ENCODE measurements around the gene GARIN5B. TPM values are rescaled to one million over a fixed set of nuclear protein-coding genes. Genes with fewer than 3 reads are reported as not detected.
A peak's percentile ranks its signal among the peaks of the same experiment; 100 is the strongest.

The GARIN5B gene
- polyA plus RNA-seq, 1 donor from 2014 or later, result not detected

DNA sequence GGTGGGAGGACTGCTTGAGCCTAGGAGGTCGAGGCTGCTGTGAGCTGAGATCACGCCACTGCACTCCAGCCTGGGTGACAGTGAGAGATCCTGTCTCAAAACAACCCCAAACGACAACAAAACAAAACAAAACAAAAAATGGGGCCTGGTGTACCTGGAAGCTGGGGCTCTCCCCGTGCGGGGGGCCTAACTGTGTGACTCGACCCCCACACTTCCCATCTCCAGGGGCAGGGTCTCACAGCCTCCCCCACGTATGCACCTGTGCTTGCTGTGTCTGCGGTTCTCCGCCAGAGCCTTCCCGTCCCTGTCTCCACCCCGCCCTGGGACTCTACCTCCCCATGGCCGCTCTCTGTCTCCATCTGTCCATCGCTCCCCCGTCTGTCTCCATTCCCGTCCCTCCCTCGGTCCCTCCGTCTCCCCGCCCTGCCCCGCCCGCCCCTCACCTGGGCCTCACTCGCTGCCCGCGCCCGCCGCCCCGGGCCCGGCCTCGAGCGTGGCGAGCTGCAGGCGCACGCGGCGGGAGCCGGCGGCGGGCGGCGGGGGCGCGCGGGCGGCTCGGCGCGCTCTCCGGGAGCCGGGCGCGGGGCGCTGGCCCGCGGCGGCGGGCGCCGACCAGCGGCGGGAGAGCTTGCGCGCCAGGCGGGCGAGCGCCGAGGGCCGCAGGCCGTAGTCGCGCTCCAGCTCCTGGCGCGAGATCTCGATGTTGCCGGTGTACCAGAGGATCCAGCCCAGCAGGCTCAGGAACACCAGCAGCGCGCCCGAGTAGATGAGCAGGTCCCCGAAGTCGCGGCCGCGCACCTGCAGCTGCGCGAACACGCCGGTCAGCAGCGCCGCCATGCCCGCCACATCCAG is 20.4 kb upstream of the GARIN5B start:
- Mint-ChIP-seq H3K27me3 (no peaks in the 10 kb centered on the region), H3K36me3 (peaks cover 6% of the 10 kb centered on the region), H3K9me3 (no peaks in the 10 kb centered on the region), H3K4me3 (peak overlapping the region; percentile 83 to 97 (median 90)), H3K27ac (peak overlapping the region in 2 of 3 donors; percentile 50 to 84), H3K4me1 (peaks cover 24 to 34% (median 29%) of the 10 kb centered on the region in 3 donors)

- peaks cover 24 to 26% (median 26%) of the 10 kb centered on the region in 3 donors for H3K4me1 Mint-ChIP-seq
- no peaks in the 10 kb centered on the region for H3K27me3 Mint-ChIP-seq
- H3K36me3 Mint-ChIP-seq, result peaks cover 6% of the 10 kb centered on the region
- no peaks in the 10 kb centered on the region for H3K9me3 Mint-ChIP-seq
- H3K4me3 Mint-ChIP-seq, result peak overlapping the region; percentile 79 to 97 (median 88)
- H3K27ac Mint-ChIP-seq, result peak overlapping the region in 1 of 3 donors; percentile 50
Measured at GRCh38 chr19:55382522-55383054, 19.5 kb upstream of the GARIN5B start.

GRCh38 chr19:55382013-55382412 is 19.0 kb upstream of the GARIN5B start:
- H3K4me1 Mint-ChIP-seq, result peaks cover 20 to 24% (median 20%) of the 10 kb centered on the region in 3 donors
- no peaks in the 10 kb centered on the region for H3K27me3 Mint-ChIP-seq
- H3K4me3 Mint-ChIP-seq, result peak overlapping the region in 2 of 4 donors; percentile 79 to 97
- H3K27ac Mint-ChIP-seq, result peak overlapping the region in 1 of 3 donors; percentile 50
- no peaks in the 10 kb centered on the region for H3K9me3 Mint-ChIP-seq
- peaks cover 6% of the 10 kb centered on the region for H3K36me3 Mint-ChIP-seq

DNA sequence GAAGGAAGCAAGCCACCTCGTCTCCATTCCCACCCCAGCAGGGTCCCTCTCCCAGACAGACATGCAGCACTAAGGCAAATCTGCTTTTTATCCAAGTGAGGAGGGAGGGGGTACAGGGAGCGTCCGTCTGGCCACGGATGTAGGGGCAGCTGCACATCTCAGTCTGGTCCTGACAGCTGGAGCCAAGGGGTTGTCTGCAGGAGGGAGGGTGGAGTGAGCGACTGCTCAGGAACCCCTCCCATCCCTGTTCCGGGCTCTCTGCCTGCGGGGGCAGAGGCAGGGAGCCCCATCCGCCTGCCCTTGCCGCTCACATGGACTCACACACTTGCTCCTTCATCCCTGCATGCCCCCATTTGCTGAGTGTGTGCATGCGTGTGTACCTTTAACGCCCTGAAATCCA is 16.1 kb upstream of the GARIN5B start:
- H3K9me3 Mint-ChIP-seq, result no peaks in the 10 kb centered on the region
- no peak overlapping the region for H3K27ac Mint-ChIP-seq

GRCh38 chr19:55377356-55378131 is 14.5 kb upstream of the GARIN5B start:
- peaks cover 10% of the 10 kb centered on the region for H3K27me3 Mint-ChIP-seq
- H3K27ac Mint-ChIP-seq, result no peak overlapping the region
- no peak overlapping the region for H3K4me3 Mint-ChIP-seq
- H3K9me3 Mint-ChIP-seq, result no peaks in the 10 kb centered on the region
- peaks cover 4% of the 10 kb centered on the region for H3K36me3 Mint-ChIP-seq
- peaks cover 0 to 6% (median 6%) of the 10 kb centered on the region in 3 donors for H3K4me1 Mint-ChIP-seq

More for the DNA sequence above, 16.1 kb upstream of the GARIN5B start:
- Mint-ChIP-seq H3K27me3 (peaks cover 2% of the 10 kb centered on the region), H3K4me1 (peaks cover 0 to 7% (median 5%) of the 10 kb centered on the region in 3 donors), H3K4me3 (no peak overlapping the region), H3K36me3 (peaks cover 4% of the 10 kb centered on the region)

DNA sequence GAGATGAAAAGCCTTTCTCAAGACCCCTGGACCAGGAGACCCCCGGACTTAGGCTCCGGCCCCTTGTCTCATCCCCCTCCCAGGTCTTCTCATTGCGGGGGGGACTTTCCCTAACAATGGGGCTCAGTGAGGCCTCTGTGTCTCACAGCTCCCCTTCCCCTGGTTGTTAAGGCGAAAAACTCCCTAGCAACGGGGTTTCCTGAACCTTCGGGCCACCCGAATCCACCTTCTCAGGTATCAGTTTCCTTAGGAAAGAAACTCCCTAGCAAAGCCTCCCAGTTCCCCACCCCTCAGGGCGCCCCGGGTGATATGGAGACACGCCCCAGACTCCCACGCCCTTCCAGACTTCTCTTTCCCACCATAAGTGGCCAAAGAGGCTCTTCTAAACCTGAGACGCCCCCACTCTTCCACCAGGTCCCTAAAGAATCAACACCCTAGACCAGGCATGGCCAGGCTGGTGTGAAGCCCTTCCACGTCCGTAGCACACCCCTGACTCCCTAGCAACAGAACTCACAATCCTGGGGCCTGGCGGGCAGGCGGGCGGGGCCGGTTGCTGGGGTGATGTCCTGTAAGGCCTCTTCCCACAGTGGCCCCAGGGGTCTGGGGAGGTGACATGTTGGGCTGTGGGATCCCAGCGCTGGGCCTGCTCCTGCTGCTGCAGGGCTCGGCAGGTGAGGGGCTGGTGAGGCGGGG is 13.3 kb upstream of the GARIN5B start, which contains the start of gene TMEM190:
Gene TMEM190 (plus strand): TSS at position 586 of the 693 bp plus-strand sequence. CDS start 28 bp downstream, at position 614.
- peaks cover 0 to 2% (median 0%) of the 10 kb centered on the region in 3 donors for H3K9me3 Mint-ChIP-seq

DNA sequence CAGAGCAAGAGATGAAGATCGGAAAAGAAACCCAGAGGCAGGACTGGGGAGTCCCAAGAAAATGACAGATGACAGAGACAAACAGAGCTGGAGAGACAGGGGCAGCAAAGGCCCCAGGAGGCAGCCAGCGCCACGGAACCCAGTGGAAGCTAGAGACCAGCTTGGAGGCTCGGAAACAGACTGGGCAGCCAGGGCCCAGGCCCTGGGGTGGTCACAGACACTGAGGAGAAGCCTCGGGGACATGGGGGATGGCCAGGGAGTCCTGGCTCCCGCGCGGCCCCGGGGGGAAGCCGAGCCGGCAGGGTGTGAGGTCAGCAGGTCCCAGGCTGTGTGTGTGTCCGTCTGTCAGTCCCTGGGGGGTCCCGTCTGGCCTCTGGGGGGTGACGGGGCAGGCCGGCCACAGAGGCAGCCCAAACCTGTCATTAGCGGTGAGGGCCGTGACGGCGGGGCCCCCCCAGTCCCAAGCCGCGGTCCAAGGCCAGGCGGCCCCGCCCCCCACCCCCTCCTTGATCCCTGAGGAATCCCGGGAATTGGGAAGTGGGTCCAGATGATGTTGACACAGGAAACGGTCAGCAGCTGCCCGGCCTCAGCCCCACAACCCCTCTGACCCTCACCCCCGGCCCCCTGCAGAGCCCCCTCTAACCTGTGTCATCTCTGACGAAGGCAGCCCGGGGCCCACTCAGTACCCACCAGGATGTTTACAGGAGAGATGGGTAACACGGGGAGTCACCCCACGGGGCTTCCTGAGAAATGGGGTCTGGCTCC is 11.1 kb upstream of the GARIN5B start:
- Mint-ChIP-seq H3K27me3 (peaks cover 22% of the 10 kb centered on the region), H3K27ac (no peak overlapping the region), H3K9me3 (peaks cover 0 to 4% (median 0%) of the 10 kb centered on the region in 3 donors), H3K4me1 (peaks cover 0 to 9% (median 7%) of the 10 kb centered on the region in 3 donors), H3K4me3 (no peak overlapping the region), H3K36me3 (no peaks in the 10 kb centered on the region)

More for the DNA sequence above, 13.3 kb upstream of the GARIN5B start, which contains the start of gene TMEM190:
- peaks cover 13% of the 10 kb centered on the region for H3K27me3 Mint-ChIP-seq
- H3K4me3 Mint-ChIP-seq, result no peak within 1 kb of the TSS
- peaks cover 4% of the 10 kb centered on the region for H3K36me3 Mint-ChIP-seq
- peak within 1 kb of the TSS in 1 of 3 donors; percentile 31 for H3K27ac Mint-ChIP-seq
- peaks cover 0 to 4% (median 3%) of the 10 kb centered on the region in 3 donors for H3K4me1 Mint-ChIP-seq

DNA sequence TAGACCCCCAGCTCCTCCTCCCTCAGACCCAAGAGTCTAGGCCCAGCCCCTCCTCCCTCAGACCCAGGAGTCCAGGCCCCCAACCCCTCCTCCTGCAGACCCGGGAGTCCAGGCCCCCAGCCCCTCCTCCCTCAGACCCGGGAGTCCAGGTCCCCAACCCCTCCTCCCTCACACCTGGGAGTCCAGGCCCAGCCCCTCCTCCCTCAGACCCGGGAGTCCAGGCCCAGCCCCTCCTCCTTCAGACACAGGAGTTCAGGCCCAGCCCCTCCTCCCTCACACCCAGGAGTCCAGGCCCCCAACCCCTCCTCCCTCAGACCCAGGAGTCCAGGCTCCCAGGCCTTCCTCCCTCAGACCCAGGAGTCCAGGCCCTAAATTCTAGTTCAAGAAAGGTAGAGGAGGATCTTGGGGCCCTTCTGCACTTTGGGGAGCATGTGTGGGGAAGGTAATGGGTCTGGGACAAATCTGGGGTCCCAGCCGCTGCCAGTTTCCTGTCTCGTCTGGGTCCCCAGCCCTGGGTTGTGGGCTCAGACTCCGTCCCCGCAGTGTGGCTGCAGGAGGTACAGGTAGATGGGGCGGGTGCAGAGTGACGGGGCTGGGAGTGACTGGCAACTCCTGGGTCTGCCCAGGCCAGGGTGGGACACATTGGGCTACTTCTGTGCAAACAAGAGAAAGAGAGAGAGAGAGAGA is 10.4 kb upstream of the GARIN5B start:
- Mint-ChIP-seq H3K4me3 (peak overlapping the region in 1 of 4 donors; percentile 8), H3K9me3 (peaks cover 0 to 4% (median 0%) of the 10 kb centered on the region in 3 donors), H3K36me3 (no peaks in the 10 kb centered on the region), H3K4me1 (peaks cover 0 to 9% (median 7%) of the 10 kb centered on the region in 3 donors), H3K27ac (no peak overlapping the region), H3K27me3 (peaks cover 22% of the 10 kb centered on the region)

DNA sequence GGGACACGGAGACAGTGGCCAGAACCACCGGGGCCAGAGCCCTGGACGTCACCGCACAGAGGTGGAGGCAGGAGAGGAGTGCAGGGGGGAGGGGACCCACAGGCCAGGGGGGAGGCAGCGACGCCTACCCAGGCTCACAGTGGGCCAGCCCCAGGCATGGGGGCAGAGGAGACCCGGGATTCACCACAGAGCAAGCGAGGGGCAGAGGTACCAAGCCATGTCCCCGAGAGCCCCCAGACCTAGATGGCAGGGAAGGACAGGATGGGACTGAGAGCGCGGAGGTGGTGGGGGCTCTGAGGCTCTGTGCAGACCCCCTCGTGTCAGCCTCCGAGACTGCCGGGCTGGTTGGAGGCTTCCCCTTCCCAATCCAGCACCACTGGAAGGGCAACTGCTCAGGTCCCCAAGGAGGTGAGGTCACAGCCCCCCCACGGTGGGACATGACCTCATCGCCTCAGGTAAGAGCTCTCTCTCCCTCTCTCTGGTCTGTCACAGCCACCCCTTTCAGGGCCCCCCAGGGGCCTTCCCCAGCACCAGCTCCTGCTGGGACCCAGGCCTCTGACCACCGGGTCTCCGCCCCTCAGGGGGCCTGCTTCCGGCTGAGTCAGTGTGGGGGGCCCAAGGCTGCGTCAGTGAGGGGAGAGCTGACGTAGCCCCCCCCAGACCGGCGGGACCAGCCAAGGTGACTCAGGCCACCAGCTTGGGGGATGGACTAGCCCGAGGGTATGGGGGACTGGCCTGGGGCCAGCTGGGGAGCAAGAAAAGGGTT is 9.4 kb upstream of the GARIN5B start:
- peaks cover 25% of the 10 kb centered on the region for H3K27me3 Mint-ChIP-seq
- H3K9me3 Mint-ChIP-seq, result peaks cover 0 to 4% (median 0%) of the 10 kb centered on the region in 3 donors
- peaks cover 0 to 9% (median 7%) of the 10 kb centered on the region in 3 donors for H3K4me1 Mint-ChIP-seq
- H3K36me3 Mint-ChIP-seq, result no peaks in the 10 kb centered on the region
- peak overlapping the region in 1 of 4 donors; percentile 54 for H3K4me3 Mint-ChIP-seq
- no peak overlapping the region for H3K27ac Mint-ChIP-seq

- H3K27me3 Mint-ChIP-seq, result peaks cover 28% of the 10 kb centered on the region
- peak within 1 kb of the TSS; percentile 8 to 90 (median 63) for H3K4me3 Mint-ChIP-seq
- peaks cover 0 to 4% (median 0%) of the 10 kb centered on the region in 3 donors for H3K9me3 Mint-ChIP-seq
- peak within 1 kb of the TSS in 1 of 3 donors; percentile 2 for H3K27ac Mint-ChIP-seq
- peaks cover 0 to 9% (median 7%) of the 10 kb centered on the region in 3 donors for H3K4me1 Mint-ChIP-seq
- H3K36me3 Mint-ChIP-seq, result no peaks in the 10 kb centered on the region
Measured at GRCh38 chr19:55370305-55370988, 7.4 kb upstream of the GARIN5B start, which contains the start of gene IL11. Gene IL11, minus strand, starts transcription at chr19:55370463. Its CDS starts 153 bp downstream, at chr19:55370310.

DNA sequence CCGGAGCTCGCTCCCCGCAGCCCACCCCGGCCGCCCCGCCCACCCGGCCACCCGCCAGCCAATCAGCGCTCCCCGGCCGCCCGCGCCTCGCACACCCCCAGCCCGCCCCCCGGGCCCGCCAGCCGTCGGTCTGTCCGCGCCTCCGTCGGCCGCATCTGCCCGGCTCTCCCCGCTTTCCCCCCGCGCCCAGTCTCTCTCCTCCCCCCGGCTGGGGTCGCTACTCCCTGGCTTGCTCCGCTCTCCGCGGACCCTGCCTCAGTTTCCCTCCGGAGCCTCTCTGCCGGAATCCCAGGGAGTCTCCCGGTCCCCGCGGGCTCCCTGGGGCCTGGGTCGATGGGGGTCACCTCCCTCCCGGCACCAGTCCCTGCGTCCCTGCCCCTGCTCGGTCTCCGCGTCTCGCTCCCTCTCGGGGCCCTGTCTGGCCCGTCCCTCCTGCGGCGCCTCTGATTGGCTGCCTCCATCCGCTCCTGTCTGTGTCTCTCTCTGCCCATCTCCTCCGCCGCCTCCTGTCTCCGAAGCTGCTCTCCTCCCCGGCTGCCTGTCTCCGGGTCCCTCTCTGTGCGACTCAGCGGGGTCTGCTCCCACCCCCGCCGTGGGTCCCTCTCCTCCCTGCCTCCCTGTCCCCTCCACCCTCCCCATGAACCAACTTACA is 6.7 kb upstream of the GARIN5B start:
- H3K9me3 Mint-ChIP-seq, result peaks cover 0 to 4% (median 0%) of the 10 kb centered on the region in 3 donors
- H3K27me3 Mint-ChIP-seq, result peaks cover 29% of the 10 kb centered on the region
- H3K4me1 Mint-ChIP-seq, result peaks cover 0 to 9% (median 7%) of the 10 kb centered on the region in 3 donors
- H3K36me3 Mint-ChIP-seq, result no peaks in the 10 kb centered on the region
- H3K27ac Mint-ChIP-seq, result no peak overlapping the region
- peak overlapping the region in 3 of 4 donors; percentile 50 to 90 (median 76) for H3K4me3 Mint-ChIP-seq

Measured in IgD-negative memory B cell (primary cell).